Neural cell (in vitro differentiated cells): Measurements from ENCODE around the gene PROM2. TPM values are rescaled to one million over a fixed set of nuclear protein-coding genes. Genes with fewer than 3 reads are reported as not detected.

Experiments used
- H2AFZ ChIP-seq: fragments of 200-600, 300-800 bp; sonication (generic), shearing (Covaris generic); 2 replicates; pipeline ENCODE4 v1.6.0; 2014; ENCODE audit warnings: low read depth, mild to moderate bottlenecking, antibody characterized with exemption, low read length, moderate library complexity
- H3F3A ChIP-seq: fragments of 200-600 bp; shearing (Covaris generic); 2 replicates; pipeline ENCODE4 v1.6.1; 2016; ENCODE audit warnings: mild to moderate bottlenecking, moderate library complexity, mixed read lengths, antibody characterized with exemption, low read length; ENCODE audit not compliant: insufficient read depth, poor library complexity, severe bottlenecking
- H3K27ac ChIP-seq: fragments of 200-600, 300-800 bp; sonication (generic), shearing (Covaris generic); 2 replicates; pipeline ENCODE4 v1.5.1; 2014; ENCODE audit warnings: mild to moderate bottlenecking, low read length, moderate library complexity
- H3K27me3 ChIP-seq: fragments of 300-800, 200-600 bp; sonication (generic), shearing (Covaris generic); 2 replicates; pipeline ENCODE4 v1.6.0; 2014; ENCODE audit warnings: mild to moderate bottlenecking, low read depth, low read length, moderate library complexity; ENCODE audit not compliant: insufficient read depth
- H3K36me3 ChIP-seq: fragments of 300-800, 200-600 bp; sonication (generic), shearing (Covaris generic); 2 replicates; pipeline ENCODE4 v1.5.1; 2014; ENCODE audit warnings: mild to moderate bottlenecking, antibody characterized with exemption, low read length, moderate library complexity; ENCODE audit not compliant: insufficient read depth
- H3K4me2 ChIP-seq: fragments of 300-800, 200-600 bp; sonication (generic), shearing (Covaris generic); 2 replicates; pipeline ENCODE4 v1.6.0; 2014; ENCODE audit warnings: mild to moderate bottlenecking, low read length
- H3K4me3 ChIP-seq: fragments of 300-800, 200-600 bp; sonication (generic), shearing (Covaris generic); 2 replicates; pipeline ENCODE4 v1.5.1; 2014; ENCODE audit warnings: mild to moderate bottlenecking, low read length, moderate library complexity
- H3K79me2 ChIP-seq: fragments of 200-600 bp; shearing (Covaris generic); replicated peaks from 2 replicates; pipeline ENCODE4 v1.6.0; 2014; ENCODE audit warnings: mild to moderate bottlenecking, low read length, moderate library complexity; ENCODE audit not compliant: insufficient read depth
- H3K9ac ChIP-seq: fragments of 300-800, 200-600 bp; sonication (generic), shearing (Covaris generic); 2 replicates; pipeline ENCODE4 v1.6.1; 2016; ENCODE audit warnings: mild to moderate bottlenecking, low read length, mixed read lengths
- H3K9me2 ChIP-seq: fragments of 200-600 bp; shearing (Covaris generic); 2 replicates; pipeline ENCODE4 v1.6.1; 2016; ENCODE audit warnings: mild to moderate bottlenecking, low read length, mixed read lengths; ENCODE audit not compliant: insufficient read depth
- H3K9me3 ChIP-seq: fragments of 200-600, 300-800 bp; sonication (generic), shearing (Covaris generic); 2 replicates; pipeline ENCODE4 v1.6.1; 2016; ENCODE audit warnings: mild to moderate bottlenecking, mixed run types, low read length, moderate library complexity, mixed read lengths
- H4K20me1 ChIP-seq: fragments of 200-600 bp; shearing (Covaris generic); 2 replicates; pipeline ENCODE4 v1.6.1; 2016; ENCODE audit warnings: mild to moderate bottlenecking, mixed run types; ENCODE audit not compliant: insufficient read depth
- EP300 ChIP-seq: fragments of 450-650 bp; conservative IDR thresholded peaks from 2 replicates; pipeline ENCODE4 v1.6.1; 2014; ENCODE audit warnings: antibody characterized with exemption, mild to moderate bottlenecking, moderate library complexity; ENCODE audit not compliant: poor library complexity, severe bottlenecking
- EZH2 ChIP-seq: fragments of 200-600, 300-800 bp; shearing (Covaris generic), sonication (generic); IDR thresholded peaks from 2 replicates; pipeline ENCODE4 v1.6.1; 2014; ENCODE audit warnings: antibody characterized with exemption, low read length, borderline replicate concordance, mild to moderate bottlenecking; ENCODE audit not compliant: insufficient read depth, poor library complexity, severe bottlenecking
- MXI1 ChIP-seq: fragments of 450-650 bp; conservative IDR thresholded peaks from 2 replicates; pipeline ENCODE4 v1.6.1; 2014; ENCODE audit warnings: antibody characterized with exemption, mild to moderate bottlenecking; ENCODE audit not compliant: poor library complexity, severe bottlenecking
- POLR2AphosphoS5 ChIP-seq: IDR thresholded peaks from 2 replicates; pipeline ENCODE4 v1.6.1; 2012
- RAD21 ChIP-seq: fragments of 450-650 bp; conservative IDR thresholded peaks from 2 replicates; pipeline ENCODE4 v1.6.1; 2014; ENCODE audit warnings: antibody characterized with exemption, mild to moderate bottlenecking, moderate library complexity
- SMC3 ChIP-seq: fragments of 450-650 bp; conservative IDR thresholded peaks from 2 replicates; pipeline ENCODE4 v1.6.1; 2014; ENCODE audit warnings: antibody characterized with exemption, mild to moderate bottlenecking, moderate library complexity; ENCODE audit not compliant: poor library complexity
- TAF1 ChIP-seq: IDR thresholded peaks from 2 replicates; pipeline ENCODE4 v1.6.1; 2012; ENCODE audit warnings: low read depth
- polyA plus RNA-seq: library from polyadenylated mRNA; depleted of rRNA; stranded (reverse); fragments of >200 nt; gene quantifications from 2 replicates; pipeline ENCODE4 v1.2.3, GENCODE V29; 2014
- TF ChIP-seq, protein P1 (sequence below): IDR thresholded peaks from 2 replicates; pipeline ENCODE4 v1.6.1; 2012; ENCODE audit warnings: borderline replicate concordance
- TF ChIP-seq, protein P2 (sequence below): fragments of 450-650 bp; IDR thresholded peaks from 2 replicates; pipeline ENCODE4 v1.5.1; 2014; ENCODE audit warnings: antibody characterized with exemption, mild to moderate bottlenecking, moderate library complexity; ENCODE audit not compliant: poor library complexity, severe bottlenecking

Gene PROM2
- polyA plus RNA-seq, 1 donor from 2014 or later = 2.2 TPM

DNA sequence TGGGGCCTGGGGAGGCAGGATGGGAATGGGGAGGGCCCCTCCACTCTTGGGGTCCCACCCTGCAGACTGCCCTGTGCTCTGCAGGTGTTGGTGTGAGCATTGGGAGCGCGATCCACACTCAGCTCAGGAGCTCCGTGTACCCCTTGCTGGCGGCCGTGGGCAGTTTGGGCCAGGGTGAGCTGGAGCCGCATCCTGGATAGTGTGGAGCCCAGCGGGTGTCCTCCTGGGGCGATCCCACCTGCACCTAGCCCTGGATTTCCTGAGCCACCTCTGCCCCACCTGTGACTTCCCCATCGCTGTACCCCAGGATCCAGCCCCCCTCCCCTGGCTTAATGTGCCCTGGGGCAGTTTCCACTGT lies 2.6 kb downstream of the PROM2 start:
- no peak overlapping the region for H3K9ac ChIP-seq
- no peaks in the 10 kb centered on the region for H3F3A ChIP-seq
- H3K9me2 ChIP-seq = no peaks in the 10 kb centered on the region
- H4K20me1 ChIP-seq = no peaks in the 10 kb centered on the region
- H3K4me2 ChIP-seq = no peak overlapping the region
- no peak overlapping the region for H3K27ac ChIP-seq
- no peaks in the 10 kb centered on the region for H3K36me3 ChIP-seq
- H2AFZ ChIP-seq = no peak overlapping the region
- H3K9me3 ChIP-seq = peaks cover 6% of the 10 kb centered on the region
- no peaks in the 10 kb centered on the region for H3K27me3 ChIP-seq
- H3K4me3 ChIP-seq = no peak overlapping the region
- H3K79me2 ChIP-seq = no peaks in the 10 kb centered on the region
- TF ChIP-seq POLR2AphosphoS5 = no peak
- TF ChIP-seq, protein P1, sequence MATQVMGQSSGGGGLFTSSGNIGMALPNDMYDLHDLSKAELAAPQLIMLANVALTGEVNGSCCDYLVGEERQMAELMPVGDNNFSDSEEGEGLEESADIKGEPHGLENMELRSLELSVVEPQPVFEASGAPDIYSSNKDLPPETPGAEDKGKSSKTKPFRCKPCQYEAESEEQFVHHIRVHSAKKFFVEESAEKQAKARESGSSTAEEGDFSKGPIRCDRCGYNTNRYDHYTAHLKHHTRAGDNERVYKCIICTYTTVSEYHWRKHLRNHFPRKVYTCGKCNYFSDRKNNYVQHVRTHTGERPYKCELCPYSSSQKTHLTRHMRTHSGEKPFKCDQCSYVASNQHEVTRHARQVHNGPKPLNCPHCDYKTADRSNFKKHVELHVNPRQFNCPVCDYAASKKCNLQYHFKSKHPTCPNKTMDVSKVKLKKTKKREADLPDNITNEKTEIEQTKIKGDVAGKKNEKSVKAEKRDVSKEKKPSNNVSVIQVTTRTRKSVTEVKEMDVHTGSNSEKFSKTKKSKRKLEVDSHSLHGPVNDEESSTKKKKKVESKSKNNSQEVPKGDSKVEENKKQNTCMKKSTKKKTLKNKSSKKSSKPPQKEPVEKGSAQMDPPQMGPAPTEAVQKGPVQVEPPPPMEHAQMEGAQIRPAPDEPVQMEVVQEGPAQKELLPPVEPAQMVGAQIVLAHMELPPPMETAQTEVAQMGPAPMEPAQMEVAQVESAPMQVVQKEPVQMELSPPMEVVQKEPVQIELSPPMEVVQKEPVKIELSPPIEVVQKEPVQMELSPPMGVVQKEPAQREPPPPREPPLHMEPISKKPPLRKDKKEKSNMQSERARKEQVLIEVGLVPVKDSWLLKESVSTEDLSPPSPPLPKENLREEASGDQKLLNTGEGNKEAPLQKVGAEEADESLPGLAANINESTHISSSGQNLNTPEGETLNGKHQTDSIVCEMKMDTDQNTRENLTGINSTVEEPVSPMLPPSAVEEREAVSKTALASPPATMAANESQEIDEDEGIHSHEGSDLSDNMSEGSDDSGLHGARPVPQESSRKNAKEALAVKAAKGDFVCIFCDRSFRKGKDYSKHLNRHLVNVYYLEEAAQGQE = no peak
- TF ChIP-seq, protein P2, sequence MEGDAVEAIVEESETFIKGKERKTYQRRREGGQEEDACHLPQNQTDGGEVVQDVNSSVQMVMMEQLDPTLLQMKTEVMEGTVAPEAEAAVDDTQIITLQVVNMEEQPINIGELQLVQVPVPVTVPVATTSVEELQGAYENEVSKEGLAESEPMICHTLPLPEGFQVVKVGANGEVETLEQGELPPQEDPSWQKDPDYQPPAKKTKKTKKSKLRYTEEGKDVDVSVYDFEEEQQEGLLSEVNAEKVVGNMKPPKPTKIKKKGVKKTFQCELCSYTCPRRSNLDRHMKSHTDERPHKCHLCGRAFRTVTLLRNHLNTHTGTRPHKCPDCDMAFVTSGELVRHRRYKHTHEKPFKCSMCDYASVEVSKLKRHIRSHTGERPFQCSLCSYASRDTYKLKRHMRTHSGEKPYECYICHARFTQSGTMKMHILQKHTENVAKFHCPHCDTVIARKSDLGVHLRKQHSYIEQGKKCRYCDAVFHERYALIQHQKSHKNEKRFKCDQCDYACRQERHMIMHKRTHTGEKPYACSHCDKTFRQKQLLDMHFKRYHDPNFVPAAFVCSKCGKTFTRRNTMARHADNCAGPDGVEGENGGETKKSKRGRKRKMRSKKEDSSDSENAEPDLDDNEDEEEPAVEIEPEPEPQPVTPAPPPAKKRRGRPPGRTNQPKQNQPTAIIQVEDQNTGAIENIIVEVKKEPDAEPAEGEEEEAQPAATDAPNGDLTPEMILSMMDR = no peak
- no peak for TF ChIP-seq MXI1
- no peak for TF ChIP-seq EZH2
- no peak for TF ChIP-seq EP300
- no peak for TF ChIP-seq TAF1
- TF ChIP-seq SMC3 = no peak
- no peak for TF ChIP-seq RAD21

DNA sequence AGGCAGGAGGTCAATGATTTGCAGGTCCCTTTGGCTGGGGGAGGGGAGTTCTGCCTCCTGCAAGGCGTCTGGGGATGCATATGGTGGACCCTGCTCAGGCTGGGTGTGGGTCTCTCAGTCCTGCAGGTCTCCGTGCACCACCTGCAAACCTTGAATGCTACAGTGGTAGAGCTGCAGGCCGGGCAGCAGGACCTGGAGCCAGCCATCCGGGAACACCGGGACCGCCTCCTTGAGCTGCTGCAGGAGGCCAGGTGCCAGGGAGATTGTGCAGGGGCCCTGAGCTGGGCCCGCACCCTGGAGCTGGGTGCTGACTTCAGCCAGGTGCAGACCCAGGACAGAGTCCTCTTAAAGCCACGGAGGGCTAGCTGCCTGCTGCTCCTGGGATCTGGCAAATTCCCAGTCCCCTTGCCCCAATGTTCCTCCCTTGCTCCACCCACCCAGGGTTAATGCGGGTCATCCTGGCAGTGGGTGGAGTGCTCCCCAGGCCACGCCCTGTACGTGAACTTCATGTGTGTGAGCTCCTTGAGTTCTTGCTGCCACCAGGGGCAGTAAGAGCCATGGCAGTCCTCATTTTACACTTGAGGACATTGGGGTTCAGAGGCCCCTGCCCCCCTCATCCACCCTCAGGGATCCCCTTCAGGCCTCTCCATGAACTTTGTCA lies 3.1 kb downstream of the PROM2 start:
- H2AFZ ChIP-seq = no peak overlapping the region
- no peaks in the 10 kb centered on the region for H3K36me3 ChIP-seq
- H3K9ac ChIP-seq = no peak overlapping the region
- no peaks in the 10 kb centered on the region for H3K27me3 ChIP-seq
- no peak overlapping the region for H3K4me3 ChIP-seq
- peaks cover 8% of the 10 kb centered on the region for H3K9me3 ChIP-seq
- TF ChIP-seq MXI1 (no peak), EP300 (no peak), TAF1 (no peak), RAD21 (no peak), SMC3 (no peak), EZH2 (no peak), POLR2AphosphoS5 (no peak)
- TF ChIP-seq, protein P1 = no peak
- TF ChIP-seq, protein P2 = no peak
- H3K4me2 ChIP-seq = no peak overlapping the region
- H3K27ac ChIP-seq = no peak overlapping the region
- H3F3A ChIP-seq = no peaks in the 10 kb centered on the region
- no peaks in the 10 kb centered on the region for H4K20me1 ChIP-seq
- no peaks in the 10 kb centered on the region for H3K79me2 ChIP-seq
- no peaks in the 10 kb centered on the region for H3K9me2 ChIP-seq
